Ovary (tissue), 3 donors: ENCODE data around the gene FOSL2.

Experiments used
- CTCF ChIP-seq, 3 donors: fragments of 450-650 bp in 2 of 3; fragments of 200-600 bp in 1 of 3; IDR thresholded peaks; one replicate each; pipeline versions ENCODE4 v1.5.1 to v1.8.0; 2016 to 2022; ENCODE audit warnings: antibody characterized with exemption in 3 of 3, mild to moderate bottlenecking in 1 of 3
- POLR2A ChIP-seq: fragments of 450-650 bp; IDR thresholded peaks from one replicate; pipeline ENCODE4 v1.6.1; 2017; ENCODE audit warnings: antibody characterized with exemption, mild to moderate bottlenecking, moderate library complexity
- donor health status: DM: no; HTN: no; CAD: no.

- TF ChIP-seq CTCF (IDR thresholded peaks at IDR 0.05) (no peak), POLR2A (no peak)
Measured at GRCh38 chr2:28425464-28425835, 32.8 kb downstream of the FOSL2 start.
